HepG2 (cell line): ENCODE data around the gene LYZ. TPM values are rescaled to one million over a fixed set of nuclear protein-coding genes. Genes with fewer than 3 reads are reported as not detected.

ENCODE experiments used
- DMAP1 ChIP-seq: IDR thresholded peaks from 2 replicates; pipeline ENCODE4 v1.6.1; 2016
- MIER2 ChIP-seq: IDR thresholded peaks from 2 replicates; pipeline ENCODE4 v1.6.1; 2016; ENCODE audit warnings: missing biosample characterization, missing genetic modification reagents
- NONO ChIP-seq, 2 experiments: fragments of 450-650 bp in 1 of 2; sonication (generic) in 1 of 2; formaldehyde crosslinking in 1 of 2; IDR thresholded peaks in 1 of 2; conservative IDR thresholded peaks in 1 of 2; 2 replicates each; pipeline versions ENCODE4 v1.6.1 to v1.8.0; 2017 to 2022; ENCODE audit warnings: mild to moderate bottlenecking in 1 of 2, missing genetic modification reagents in 1 of 2, moderate library complexity in 1 of 2
- POLR2A ChIP-seq, 2 experiments: IDR thresholded peaks; 2 replicates each; pipeline ENCODE4 v1.6.1; 2011; ENCODE audit warnings: low read depth in 2 of 2, low read length in 2 of 2, mild to moderate bottlenecking in 1 of 2, moderate library complexity in 1 of 2; ENCODE audit not compliant: insufficient read depth in 1 of 2
- POLR2AphosphoS5 ChIP-seq: IDR thresholded peaks from 2 replicates; pipeline ENCODE4 v1.6.1; 2012; ENCODE audit warnings: low read depth, low read length
- SIX4 ChIP-seq: sonication (generic); formaldehyde crosslinking; IDR thresholded peaks from 2 replicates; pipeline ENCODE4 v1.4.0; 2020; ENCODE audit warnings: missing genetic modification reagents
- TBX3 ChIP-seq: fragments of 450-650 bp; IDR thresholded peaks from 2 replicates; pipeline ENCODE4 v1.6.1; 2017; ENCODE audit warnings: antibody characterized with exemption, mild to moderate bottlenecking, inconsistent platforms, borderline replicate concordance
- ZBTB4 ChIP-seq: sonication (generic); formaldehyde crosslinking; IDR thresholded peaks from 2 replicates; pipeline ENCODE4 v1.4.0; 2020; ENCODE audit warnings: missing genetic modification reagents, mild to moderate bottlenecking, borderline replicate concordance
- ZBTB44 ChIP-seq: sonication (generic); formaldehyde crosslinking; IDR thresholded peaks from 2 replicates; pipeline ENCODE4 v1.4.0; 2020; ENCODE audit warnings: missing genetic modification reagents
- ZNF260 ChIP-seq: sonication (generic); formaldehyde crosslinking; IDR thresholded peaks from 2 replicates; pipeline ENCODE4 v1.4.0; 2020; ENCODE audit warnings: missing genetic modification reagents, low read depth, mild to moderate bottlenecking, borderline replicate concordance
- ZNF292 ChIP-seq: sonication (generic); formaldehyde crosslinking; IDR thresholded peaks from 2 replicates; pipeline ENCODE4 v1.8.1; 2022; ENCODE audit warnings: mild to moderate bottlenecking, low read depth, missing genetic modification reagents, borderline replicate concordance
- ZNF816 ChIP-seq: sonication (generic); formaldehyde crosslinking; IDR thresholded peaks from 2 replicates; pipeline ENCODE4 v1.8.0; 2022; ENCODE audit warnings: missing genetic modification reagents, mild to moderate bottlenecking, borderline replicate concordance
- polyA plus RNA-seq, 8 experiments: library from polyadenylated mRNA; depleted of rRNA in 3 of 8; stranded (reverse) in 7 of 8; unstranded in 1 of 8; fragments of >200 nt; fragmentation: Illumina TruSeq in 4 of 8; extraction: Trizol in 4 of 8; gene quantifications; 2 replicates each; pipeline versions ENCODE4 v1.2.1 to v1.2.3, GENCODE V29; 2011 to 2016; ENCODE audit warnings: low read depth in 4 of 8, missing spikeins in 1 of 8, mixed read lengths in 1 of 8; ENCODE audit not compliant: insufficient read depth in 1 of 8
- total RNA-seq, 5 experiments: library from RNA; depleted of rRNA; stranded (reverse); fragments of >200 nt; fragmentation: Illumina TruSeq; extraction: Trizol; gene quantifications; 2 replicates each; pipeline ENCODE4 v1.2.3, GENCODE V29; 2016; ENCODE audit warnings: low read depth in 1 of 5
- TF ChIP-seq, protein P1 (sequence below): sonication (generic); formaldehyde crosslinking; IDR thresholded peaks from 2 replicates; pipeline ENCODE4 v1.4.0; 2020; ENCODE audit warnings: mild to moderate bottlenecking, low read depth, missing genetic modification reagents
- TF ChIP-seq, protein P2 (sequence below): sonication (generic); formaldehyde crosslinking; IDR thresholded peaks from 2 replicates; pipeline ENCODE4 v1.4.0; 2020; ENCODE audit warnings: missing genetic modification reagents, borderline replicate concordance
- TF ChIP-seq, protein P3 (sequence below): sonication (generic); formaldehyde crosslinking; IDR thresholded peaks from 2 replicates; pipeline ENCODE4 v1.4.0; 2020; ENCODE audit warnings: missing genetic modification reagents, borderline replicate concordance

The LYZ gene
- total and polyA plus RNA-seq, 2 of the 13 experiments (the other 11 are each of a cell fraction or from before 2014, with no cell fraction given): 1,788 to 2,054 TPM

GRCh38 chr12:69324797-69325466 lies 23.2 kb upstream of the LYZ start (continued):
- TF ChIP-seq ZBTB4: no peak
- no peak for TF ChIP-seq ZBTB44 (CRISPR knock-in tag)
- TF ChIP-seq ZNF816 (CRISPR knock-in tag): no peak
- TF ChIP-seq, protein P1, sequence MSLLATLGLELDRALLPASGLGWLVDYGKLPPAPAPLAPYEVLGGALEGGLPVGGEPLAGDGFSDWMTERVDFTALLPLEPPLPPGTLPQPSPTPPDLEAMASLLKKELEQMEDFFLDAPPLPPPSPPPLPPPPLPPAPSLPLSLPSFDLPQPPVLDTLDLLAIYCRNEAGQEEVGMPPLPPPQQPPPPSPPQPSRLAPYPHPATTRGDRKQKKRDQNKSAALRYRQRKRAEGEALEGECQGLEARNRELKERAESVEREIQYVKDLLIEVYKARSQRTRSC (CRISPR knock-in tag): no peak
- TF ChIP-seq, protein P2, sequence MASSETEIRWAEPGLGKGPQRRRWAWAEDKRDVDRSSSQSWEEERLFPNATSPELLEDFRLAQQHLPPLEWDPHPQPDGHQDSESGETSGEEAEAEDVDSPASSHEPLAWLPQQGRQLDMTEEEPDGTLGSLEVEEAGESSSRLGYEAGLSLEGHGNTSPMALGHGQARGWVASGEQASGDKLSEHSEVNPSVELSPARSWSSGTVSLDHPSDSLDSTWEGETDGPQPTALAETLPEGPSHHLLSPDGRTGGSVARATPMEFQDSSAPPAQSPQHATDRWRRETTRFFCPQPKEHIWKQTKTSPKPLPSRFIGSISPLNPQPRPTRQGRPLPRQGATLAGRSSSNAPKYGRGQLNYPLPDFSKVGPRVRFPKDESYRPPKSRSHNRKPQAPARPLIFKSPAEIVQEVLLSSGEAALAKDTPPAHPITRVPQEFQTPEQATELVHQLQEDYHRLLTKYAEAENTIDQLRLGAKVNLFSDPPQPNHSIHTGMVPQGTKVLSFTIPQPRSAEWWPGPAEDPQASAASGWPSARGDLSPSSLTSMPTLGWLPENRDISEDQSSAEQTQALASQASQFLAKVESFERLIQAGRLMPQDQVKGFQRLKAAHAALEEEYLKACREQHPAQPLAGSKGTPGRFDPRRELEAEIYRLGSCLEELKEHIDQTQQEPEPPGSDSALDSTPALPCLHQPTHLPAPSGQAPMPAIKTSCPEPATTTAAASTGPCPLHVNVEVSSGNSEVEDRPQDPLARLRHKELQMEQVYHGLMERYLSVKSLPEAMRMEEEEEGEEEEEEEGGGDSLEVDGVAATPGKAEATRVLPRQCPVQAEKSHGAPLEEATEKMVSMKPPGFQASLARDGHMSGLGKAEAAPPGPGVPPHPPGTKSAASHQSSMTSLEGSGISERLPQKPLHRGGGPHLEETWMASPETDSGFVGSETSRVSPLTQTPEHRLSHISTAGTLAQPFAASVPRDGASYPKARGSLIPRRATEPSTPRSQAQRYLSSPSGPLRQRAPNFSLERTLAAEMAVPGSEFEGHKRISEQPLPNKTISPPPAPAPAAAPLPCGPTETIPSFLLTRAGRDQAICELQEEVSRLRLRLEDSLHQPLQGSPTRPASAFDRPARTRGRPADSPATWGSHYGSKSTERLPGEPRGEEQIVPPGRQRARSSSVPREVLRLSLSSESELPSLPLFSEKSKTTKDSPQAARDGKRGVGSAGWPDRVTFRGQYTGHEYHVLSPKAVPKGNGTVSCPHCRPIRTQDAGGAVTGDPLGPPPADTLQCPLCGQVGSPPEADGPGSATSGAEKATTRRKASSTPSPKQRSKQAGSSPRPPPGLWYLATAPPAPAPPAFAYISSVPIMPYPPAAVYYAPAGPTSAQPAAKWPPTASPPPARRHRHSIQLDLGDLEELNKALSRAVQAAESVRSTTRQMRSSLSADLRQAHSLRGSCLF: no peak
- TF ChIP-seq SIX4 (CRISPR knock-in tag): no peak
- no peak for TF ChIP-seq DMAP1 (CRISPR knock-in tag)
- TF ChIP-seq TBX3: no peak
- TF ChIP-seq, protein P3, sequence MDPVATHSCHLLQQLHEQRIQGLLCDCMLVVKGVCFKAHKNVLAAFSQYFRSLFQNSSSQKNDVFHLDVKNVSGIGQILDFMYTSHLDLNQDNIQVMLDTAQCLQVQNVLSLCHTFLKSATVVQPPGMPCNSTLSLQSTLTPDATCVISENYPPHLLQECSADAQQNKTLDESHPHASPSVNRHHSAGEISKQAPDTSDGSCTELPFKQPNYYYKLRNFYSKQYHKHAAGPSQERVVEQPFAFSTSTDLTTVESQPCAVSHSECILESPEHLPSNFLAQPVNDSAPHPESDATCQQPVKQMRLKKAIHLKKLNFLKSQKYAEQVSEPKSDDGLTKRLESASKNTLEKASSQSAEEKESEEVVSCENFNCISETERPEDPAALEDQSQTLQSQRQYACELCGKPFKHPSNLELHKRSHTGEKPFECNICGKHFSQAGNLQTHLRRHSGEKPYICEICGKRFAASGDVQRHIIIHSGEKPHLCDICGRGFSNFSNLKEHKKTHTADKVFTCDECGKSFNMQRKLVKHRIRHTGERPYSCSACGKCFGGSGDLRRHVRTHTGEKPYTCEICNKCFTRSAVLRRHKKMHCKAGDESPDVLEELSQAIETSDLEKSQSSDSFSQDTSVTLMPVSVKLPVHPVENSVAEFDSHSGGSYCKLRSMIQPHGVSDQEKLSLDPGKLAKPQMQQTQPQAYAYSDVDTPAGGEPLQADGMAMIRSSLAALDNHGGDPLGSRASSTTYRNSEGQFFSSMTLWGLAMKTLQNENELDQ (CRISPR knock-in tag): no peak
- 0 out of 2 replicates have a peak, but pooled peaks have one; percentile 32 for TF ChIP-seq MIER2 (CRISPR knock-in tag)
- TF ChIP-seq ZNF260: no peak
- TF ChIP-seq NONO (IDR thresholded peaks at IDR 0.05): no peak
- TF ChIP-seq NONO (CRISPR knock-in tag; conservative IDR thresholded peaks at IDR 0.05): 0 out of 2 replicates have a peak, but pooled peaks have one; percentile 4
- peak; percentile 19 to 21; a peak in 2 of 4 replicates for TF ChIP-seq POLR2A (IDR thresholded peaks at IDR 0.05; ENCODE audit: insufficient read depth in 1 of 2, low read depth in 2 of 2, low read length in 2 of 2)
- peak; percentile 57; the same call in 1 of the 2 replicates for TF ChIP-seq POLR2AphosphoS5
- no peak for TF ChIP-seq ZNF292 (CRISPR knock-in tag)
